H1 (cell line): ENCODE results near the gene ALDH3B1. TPM values are rescaled to one million over a fixed set of nuclear protein-coding genes. Genes with fewer than 3 reads are reported as not detected.

Source experiments
- CTCF ChIA-PET: fragments of 300-600 bp; sonication (Branson Sonifier 250); formaldehyde crosslinking; loops from one replicate; lab custom pipeline; 2021; ENCODE audit not compliant: partially characterized antibody; lab: Charles Lee
- POLR2A ChIA-PET: fragments of 300-600 bp; sonication (Branson Sonifier 250); formaldehyde crosslinking; loops from one replicate; lab custom pipeline; 2021; ENCODE audit warnings: inconsistent platforms; ENCODE audit not compliant: partially characterized antibody; lab: Charles Lee
- DNase-seq, 2 experiments: peaks; one replicate each; pipeline versions ENCODE4 v3.0.0 to v3.0.0-alpha.2; 2010 to 2022; ENCODE audit warnings: low spot score in 2 of 2, low read depth in 1 of 2, mixed read lengths in 1 of 2
- FAIRE-seq: peaks from 2 replicates; lab custom pipeline; 2011; peaks lifted over from hg19 to GRCh38; lab: Jason Lieb, UNC
- H2AFZ ChIP-seq: 2 replicates; pipeline ENCODE4 v1.8.1; 2012; ENCODE audit warnings: low read length, inconsistent platforms
- H2AK5ac ChIP-seq: 2 replicates; pipeline ENCODE4 v1.6.1; 2013; ENCODE audit warnings: low read depth, low read length
- H2BK120ac ChIP-seq: replicated peaks from 2 replicates; pipeline ENCODE3; 2013; ENCODE audit warnings: low read depth, low read length, inconsistent platforms
- H2BK12ac ChIP-seq: 2 replicates; pipeline ENCODE4 v1.6.1; 2013; ENCODE audit warnings: low read depth, low read length
- H2BK15ac ChIP-seq: 2 replicates; pipeline ENCODE4 v1.6.1; 2013; ENCODE audit warnings: low read length
- H2BK20ac ChIP-seq: 2 replicates; pipeline ENCODE4 v1.6.1; 2013; ENCODE audit warnings: low read length
- H2BK5ac ChIP-seq: 2 replicates; pipeline ENCODE4 v1.6.1; 2013; ENCODE audit warnings: low read depth, low read length
- H3K14ac ChIP-seq: 2 replicates; pipeline ENCODE4 v1.6.1; 2013; ENCODE audit warnings: inconsistent platforms; ENCODE audit not compliant: insufficient read length
- H3K18ac ChIP-seq: 2 replicates; pipeline ENCODE4 v1.6.1; 2013; ENCODE audit warnings: low read length; ENCODE audit errors: extremely low read depth
- H3K23ac ChIP-seq: 2 replicates; pipeline ENCODE4 v1.6.1; 2013; ENCODE audit warnings: inconsistent platforms; ENCODE audit not compliant: insufficient read length
- H3K23me2 ChIP-seq: 2 replicates; pipeline ENCODE4 v1.6.1; 2013; ENCODE audit warnings: low read depth, low read length
- H3K27ac ChIP-seq: 2 replicates; pipeline ENCODE4 v1.6.1; 2011; ENCODE audit warnings: low read depth, low read length, inconsistent platforms
- H3K27me3 ChIP-seq, 4 experiments: replicated peaks in 1 of 4; 1 replicate in 1 of 4; 2 replicates in 3 of 4; pipeline versions ENCODE4 v1.6.1 to v1.8.1; 2011 to 2013; ENCODE audit warnings: low read length in 3 of 4, mild to moderate bottlenecking in 3 of 4, inconsistent platforms in 2 of 4, mixed read lengths in 2 of 4, moderate library complexity in 1 of 4; ENCODE audit not compliant: control insufficient read depth in 3 of 4, insufficient read depth in 3 of 4; ENCODE audit errors: extremely low read depth in 1 of 4
- H3K36me3 ChIP-seq, 4 experiments: 2 replicates each; pipeline versions ENCODE4 v1.6.1 to v1.8.1; 2011 to 2013; ENCODE audit warnings: mild to moderate bottlenecking in 4 of 4, low read length in 3 of 4, moderate library complexity in 2 of 4, control low read depth in 1 of 4, inconsistent platforms in 1 of 4; ENCODE audit not compliant: insufficient read depth in 4 of 4, control insufficient read depth in 2 of 4
- H3K4ac ChIP-seq: replicated peaks from 2 replicates; pipeline ENCODE3; 2013; ENCODE audit warnings: low read length, low read depth, mixed read lengths, inconsistent platforms; ENCODE audit not compliant: insufficient read length
- H3K4me1 ChIP-seq, 4 experiments: replicated peaks in 1 of 4; 1 replicate in 1 of 4; 2 replicates in 3 of 4; pipeline versions ENCODE4 v1.6.1 to v1.8.1; 2011 to 2013; ENCODE audit warnings: low read length in 3 of 4, inconsistent platforms in 2 of 4, mixed read lengths in 1 of 4; ENCODE audit not compliant: insufficient read depth in 4 of 4, control insufficient read depth in 3 of 4
- H3K4me2 ChIP-seq, 2 experiments: 2 replicates each; pipeline versions ENCODE4 v1.6.1 to v1.8.1; 2011 to 2013; ENCODE audit warnings: low read depth in 2 of 2, low read length in 2 of 2, control low read depth in 1 of 2, inconsistent platforms in 1 of 2, mild to moderate bottlenecking in 1 of 2; ENCODE audit not compliant: insufficient read depth in 1 of 2
- H3K4me3 ChIP-seq, 4 experiments: fragments of 200-600, 300-600 bp in 1 of 4; sonication (generic), shearing (Covaris generic), sonication (Bioruptor Twin) in 1 of 4; 2 replicates each; pipeline versions ENCODE4 v1.5.1 to v1.8.1; 2011 to 2016; ENCODE audit warnings: low read length in 4 of 4, low read depth in 3 of 4, control low read depth in 2 of 4, inconsistent platforms in 2 of 4, mild to moderate bottlenecking in 2 of 4, mixed read lengths in 1 of 4, moderate library complexity in 1 of 4; ENCODE audit not compliant: insufficient read depth in 2 of 4; ENCODE audit errors: extremely low read depth in 1 of 4
- H3K56ac ChIP-seq: replicated peaks from 2 replicates; pipeline ENCODE3; 2013; ENCODE audit warnings: low read depth, mild to moderate bottlenecking, mixed read lengths, low read length, inconsistent platforms; ENCODE audit not compliant: insufficient read length
- H3K79me1 ChIP-seq: 2 replicates; pipeline ENCODE4 v1.6.1; 2013; ENCODE audit warnings: low read depth, low read length, control low read depth
- H3K79me2 ChIP-seq, 2 experiments: 2 replicates each; pipeline versions ENCODE4 v1.6.1 to v1.8.1; 2012 to 2013; ENCODE audit warnings: low read length in 2 of 2, mild to moderate bottlenecking in 2 of 2, inconsistent platforms in 1 of 2; ENCODE audit not compliant: insufficient read depth in 2 of 2, control insufficient read depth in 1 of 2
- H3K9ac ChIP-seq, 4 experiments: replicated peaks in 1 of 4; 1 replicate in 1 of 4; 2 replicates in 3 of 4; pipeline versions ENCODE4 v1.6.1 to v1.8.1; 2011 to 2013; ENCODE audit warnings: low read depth in 3 of 4, low read length in 3 of 4, control low read depth in 2 of 4, mild to moderate bottlenecking in 2 of 4, moderate library complexity in 2 of 4, inconsistent platforms in 1 of 4; ENCODE audit errors: extremely low read depth in 1 of 4
- H3K9me3 ChIP-seq, 2 experiments: 2 replicates each; pipeline versions ENCODE4 v1.6.1 to v1.8.1; 2012 to 2013; ENCODE audit warnings: mild to moderate bottlenecking in 2 of 2, moderate library complexity in 2 of 2, control low read depth in 1 of 2, inconsistent platforms in 1 of 2, low read depth in 1 of 2, low read length in 1 of 2, mixed read lengths in 1 of 2; ENCODE audit not compliant: insufficient read depth in 2 of 2
- H4K20me1 ChIP-seq, 2 experiments: replicated peaks in 1 of 2; 2 replicates each; pipeline versions ENCODE3 to v1.8.1; 2011 to 2013; ENCODE audit warnings: inconsistent platforms in 2 of 2, low read length in 2 of 2, mild to moderate bottlenecking in 1 of 2; ENCODE audit not compliant: insufficient read depth in 2 of 2, control insufficient read depth in 1 of 2
- H4K5ac ChIP-seq: 2 replicates; pipeline ENCODE4 v1.6.1; 2013; ENCODE audit warnings: low read length, low read depth, mixed read lengths, inconsistent platforms; ENCODE audit not compliant: insufficient read length
- H4K8ac ChIP-seq: 2 replicates; pipeline ENCODE4 v1.8.0; 2013; ENCODE audit warnings: mild to moderate bottlenecking, moderate library complexity, low read length, inconsistent platforms; ENCODE audit not compliant: insufficient read depth; ENCODE audit errors: extremely low read depth
- H4K91ac ChIP-seq: replicated peaks from 2 replicates; pipeline ENCODE3; 2013; ENCODE audit warnings: low read length, mixed read lengths, inconsistent platforms; ENCODE audit not compliant: insufficient read length
- MAFK ChIP-seq: IDR thresholded peaks from 2 replicates; pipeline ENCODE4 v1.6.1; 2012; ENCODE audit warnings: low read depth, mild to moderate bottlenecking, improper control_type of control experiment, low read length
- SIN3A ChIP-seq, 2 experiments: IDR thresholded peaks in 1 of 2; conservative IDR thresholded peaks in 1 of 2; 2 replicates each; pipeline ENCODE4 v1.6.1; 2011 to 2012; ENCODE audit warnings: low read length in 2 of 2, improper control_type of control experiment in 1 of 2, low read depth in 1 of 2, mild to moderate bottlenecking in 1 of 2
- TCF12 ChIP-seq: IDR thresholded peaks from 2 replicates; pipeline ENCODE4 v1.6.1; 2011; ENCODE audit warnings: low read depth, mild to moderate bottlenecking, low read length
- WGBS, 2 experiments: shearing (Covaris generic) in 1 of 2; methylation state at CpG; one replicate each; pipeline versions ENCODE4 v1.1.6 to v1.1.7; 2013 to 2015; ENCODE audit warnings: low lambda C conversion rate in 2 of 2, mixed read lengths in 2 of 2, inconsistent platforms in 1 of 2, low coverage in 1 of 2, missing lambda C conversion rate in 1 of 2; ENCODE audit not compliant: insufficient replicate concordance in 2 of 2, insufficient coverage in 1 of 2, insufficient read length in 1 of 2; ENCODE audit errors: extremely low coverage in 1 of 2, missing lambda C conversion rate in 1 of 2; 5-methylcytosine and 5-hydroxymethylcytosine counted together
- polyA plus RNA-seq, 7 experiments: library from polyadenylated mRNA; depleted of rRNA in 3 of 7; stranded (reverse) in 5 of 7; unstranded in 2 of 7; fragments of >200 nt in 5 of 7; fragments of 200-250 nt in 2 of 7; gene quantifications; 1 replicate in 5 of 7; 2 replicates in 1 of 7; 4 replicates in 1 of 7; pipeline versions ENCODE4 v1.2.1 to v1.2.3, GENCODE V29; 2011 to 2013; ENCODE audit warnings: missing spikeins in 2 of 7, mixed read lengths in 2 of 7
- total RNA-seq: library from RNA; stranded (reverse); fragmentation: NEBNext Ultra II Directional; extraction: Animal tissue kit (Norgen Biotek cat#: 25700); gene quantifications from 2 replicates; pipeline ENCODE4 v1.2.1, GENCODE V29; 2021
- TF ChIP-seq, protein P1 (sequence below), 3 experiments: IDR thresholded peaks; 1 replicate in 2 of 3; 2 replicates in 1 of 3; pipeline versions ENCODE4 v1.5.1 to v1.6.1; 2011; ENCODE audit warnings: low read length in 3 of 3, mild to moderate bottlenecking in 3 of 3, inconsistent platforms in 2 of 3, low read depth in 1 of 3, moderate library complexity in 1 of 3; ENCODE audit not compliant: insufficient read depth in 1 of 3; ENCODE audit errors: control extremely low read depth in 1 of 3

ALDH3B1 gene
- total and polyA plus RNA-seq, 2 of the 8 experiments (the other 6 are each of a cell fraction or from before 2014, with no cell fraction given), result 0.32 to 0.47 TPM

DNA sequence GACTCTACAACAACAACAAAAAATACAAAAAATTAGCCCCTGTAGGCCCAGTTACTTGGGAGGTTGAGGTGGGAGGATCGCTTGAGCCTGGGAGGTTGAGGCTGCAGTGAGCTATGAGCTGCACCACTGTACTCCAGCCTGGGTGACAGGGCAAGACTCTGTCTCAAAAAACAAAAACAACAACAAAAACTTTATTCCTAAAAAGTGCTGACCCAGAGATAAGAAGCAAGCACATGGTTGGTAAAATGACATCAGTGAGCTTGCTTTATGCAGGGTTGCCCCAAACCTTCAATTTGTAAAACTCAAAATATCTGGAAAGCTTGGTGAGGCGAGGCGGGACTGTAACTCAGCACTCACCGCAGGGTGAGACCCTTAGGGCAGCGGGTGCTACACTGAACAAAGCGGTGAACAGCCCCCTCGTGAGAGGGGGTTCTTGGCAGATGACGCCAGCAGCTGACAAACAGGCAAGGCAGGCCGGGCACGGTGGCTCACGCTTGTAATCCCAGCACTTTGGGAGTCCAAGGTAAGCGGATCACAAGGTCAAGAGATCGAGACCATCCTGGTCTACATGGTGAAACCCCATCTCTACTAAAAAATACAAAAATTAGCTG, 25.2 kb downstream of the ALDH3B1 start:
- Histone ChIP-seq H2BK20ac (no peak overlapping the region), H3K79me1 (peaks cover 3% of the 10 kb centered on the region), H3K23me2 (peaks cover 3% of the 10 kb centered on the region; the same call in 1 of the 2 replicates), H2AFZ (no peak overlapping the region), H4K5ac (no peak overlapping the region), H3K9ac (no peak overlapping the region), H3K56ac (no peak overlapping the region), H2BK15ac (no peak overlapping the region), H3K36me3 (peaks cover 4 to 17% (median 15%) of the 10 kb centered on the region in 4 experiments), H3K27ac (no peak overlapping the region), H4K20me1 (peaks cover 0 to 5% of the 10 kb centered on the region in 2 experiments), H2AK5ac (no peak overlapping the region), H3K4me1 (peaks cover 4 to 25% (median 17%) of the 10 kb centered on the region in 4 experiments), H3K4me3 (no peak overlapping the region), H2BK12ac (no peak overlapping the region), H3K9me3 (no peaks in the 10 kb centered on the region), H2BK120ac (no peak overlapping the region), H3K18ac (no peak overlapping the region), H3K14ac (no peak overlapping the region), H3K4me2 (no peak overlapping the region), H2BK5ac (no peak overlapping the region), H4K91ac (no peak overlapping the region), H4K8ac (no peak overlapping the region), H3K27me3 (no peaks in the 10 kb centered on the region), H3K23ac (no peak overlapping the region), H3K79me2 (peaks cover 0 to 22% of the 10 kb centered on the region in 2 experiments; a peak in 2 of 4 replicates), H3K4ac (no peak overlapping the region)
- 90% methylated on average over 13 of the region's 13 CpGs; no CpG with 5 or more reads in 1 of the 2 experiments for WGBS, 2 experiments
- ChIA-PET POLR2A (interaction anchor here (0.9 to 16.6 kb wide), 7 partner anchors 7 to 37 kb away, joined by 3 to 183 read pairs (median 3); partner anchors contain the start of gene ALDH3B1), CTCF (interaction anchor here (0.6 to 1.4 kb wide), 2 partner anchors 17 to 36 kb away, joined by 3 read pairs; no protein-coding TSS in a partner anchor)
- FAIRE-seq, result no peak
- TF ChIP-seq MAFK (no peak), TCF12 (no peak), SIN3A (conservative IDR thresholded peaks at IDR 0.05 in 1 of 2, IDR thresholded peaks at IDR 0.05 in 1 of 2; ENCODE audit: low read depth in 1 of 2, low read length in 2 of 2) (no peak)
- TF ChIP-seq, protein P1, sequence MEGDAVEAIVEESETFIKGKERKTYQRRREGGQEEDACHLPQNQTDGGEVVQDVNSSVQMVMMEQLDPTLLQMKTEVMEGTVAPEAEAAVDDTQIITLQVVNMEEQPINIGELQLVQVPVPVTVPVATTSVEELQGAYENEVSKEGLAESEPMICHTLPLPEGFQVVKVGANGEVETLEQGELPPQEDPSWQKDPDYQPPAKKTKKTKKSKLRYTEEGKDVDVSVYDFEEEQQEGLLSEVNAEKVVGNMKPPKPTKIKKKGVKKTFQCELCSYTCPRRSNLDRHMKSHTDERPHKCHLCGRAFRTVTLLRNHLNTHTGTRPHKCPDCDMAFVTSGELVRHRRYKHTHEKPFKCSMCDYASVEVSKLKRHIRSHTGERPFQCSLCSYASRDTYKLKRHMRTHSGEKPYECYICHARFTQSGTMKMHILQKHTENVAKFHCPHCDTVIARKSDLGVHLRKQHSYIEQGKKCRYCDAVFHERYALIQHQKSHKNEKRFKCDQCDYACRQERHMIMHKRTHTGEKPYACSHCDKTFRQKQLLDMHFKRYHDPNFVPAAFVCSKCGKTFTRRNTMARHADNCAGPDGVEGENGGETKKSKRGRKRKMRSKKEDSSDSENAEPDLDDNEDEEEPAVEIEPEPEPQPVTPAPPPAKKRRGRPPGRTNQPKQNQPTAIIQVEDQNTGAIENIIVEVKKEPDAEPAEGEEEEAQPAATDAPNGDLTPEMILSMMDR (IDR thresholded peaks at IDR 0.05; ENCODE audit: control extremely low read depth in 1 of 3, insufficient read depth in 1 of 3, low read depth in 1 of 3, low read length in 3 of 3), result no peak
- DNase-seq, result no peak
